Measurements from ENCODE around the gene TMEM163.

Gene TMEM163

DNA sequence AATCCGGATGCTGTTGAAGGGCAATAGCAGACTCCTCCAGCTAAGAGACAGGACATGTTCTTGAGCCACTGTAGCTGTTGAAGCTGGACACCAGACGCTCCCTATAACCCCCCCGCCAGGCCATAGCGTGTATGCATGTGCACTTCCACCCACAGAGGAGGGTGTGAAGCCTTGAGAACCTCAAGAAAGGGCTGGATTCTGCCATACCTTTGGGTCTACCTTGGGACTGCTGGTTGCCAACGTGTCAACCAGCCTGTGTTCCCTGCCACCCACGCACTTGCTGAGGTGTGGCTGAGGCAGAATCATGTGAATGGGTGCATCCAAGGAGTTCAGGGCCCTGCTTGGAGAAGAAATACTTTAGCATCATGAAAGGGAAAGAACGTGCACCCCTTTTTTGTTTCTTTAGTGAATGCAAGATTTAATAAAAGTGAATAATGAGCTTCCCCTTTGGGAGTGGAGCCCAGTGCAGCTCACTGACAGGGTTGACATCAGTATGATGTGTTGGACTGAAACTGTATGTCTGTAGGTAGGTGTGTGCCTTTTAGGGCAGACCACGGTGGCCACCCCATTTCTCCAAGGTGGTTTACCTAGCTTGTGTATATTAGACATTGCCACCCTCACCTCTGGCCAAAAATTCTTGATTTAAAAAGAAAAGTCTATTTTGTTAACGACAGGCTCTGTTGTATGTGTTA, 266.6 kb downstream of the TMEM163 start:
- no peak for DNase-seq

DNA sequence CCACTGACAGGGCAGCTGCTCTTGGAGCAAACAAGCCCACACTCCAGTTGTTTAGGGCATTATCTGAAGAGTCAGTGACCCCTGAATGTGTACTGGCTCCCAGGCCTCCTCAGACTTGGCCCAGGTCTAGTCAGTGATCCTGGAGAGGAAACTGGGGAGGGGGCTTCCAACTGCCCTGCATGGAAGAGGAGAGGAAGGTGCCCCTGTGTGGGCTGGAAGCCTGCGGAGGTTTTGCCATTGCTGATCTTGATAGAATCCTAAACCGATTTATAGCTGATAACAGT, 267.5 kb downstream of the TMEM163 start:
- no peak for DNase-seq

DNA sequence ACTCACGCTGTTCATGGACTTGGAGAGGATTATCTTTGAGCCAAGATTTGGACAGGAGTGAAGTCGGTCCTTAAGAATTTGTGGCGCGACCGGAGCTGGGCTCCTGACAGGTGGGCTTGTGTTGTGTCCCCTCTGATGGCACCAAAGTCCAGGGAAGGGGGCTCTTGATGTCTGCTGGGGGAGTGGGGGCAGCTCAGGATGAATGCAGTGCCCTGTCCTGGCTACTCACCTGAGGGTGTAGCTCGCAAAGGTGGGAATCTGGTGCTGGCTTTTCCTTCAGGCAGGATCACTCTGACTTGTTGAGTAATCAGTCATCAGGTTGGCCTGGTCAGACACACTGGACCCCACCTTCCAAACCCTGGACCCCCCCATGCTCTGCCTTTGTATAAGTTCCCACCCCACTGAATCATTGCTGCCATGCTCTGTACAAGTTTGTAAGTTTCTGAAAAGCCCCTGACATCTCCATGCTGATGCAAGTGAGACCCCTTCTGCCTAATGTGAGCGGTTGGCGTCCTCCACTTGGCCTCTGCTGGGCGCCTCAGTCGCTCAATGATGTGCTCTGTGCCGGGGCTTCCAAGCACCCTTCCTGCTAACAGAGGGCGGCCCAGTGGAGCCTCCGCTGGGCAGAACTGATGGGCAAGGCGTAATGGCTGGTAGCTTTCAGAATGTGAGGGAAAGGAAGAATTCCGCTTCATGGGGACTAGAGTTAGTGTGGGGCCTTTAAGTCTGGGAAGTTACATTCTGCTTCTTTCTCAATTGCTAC, 268.9 kb downstream of the TMEM163 start:
- no peak for DNase-seq

DNA sequence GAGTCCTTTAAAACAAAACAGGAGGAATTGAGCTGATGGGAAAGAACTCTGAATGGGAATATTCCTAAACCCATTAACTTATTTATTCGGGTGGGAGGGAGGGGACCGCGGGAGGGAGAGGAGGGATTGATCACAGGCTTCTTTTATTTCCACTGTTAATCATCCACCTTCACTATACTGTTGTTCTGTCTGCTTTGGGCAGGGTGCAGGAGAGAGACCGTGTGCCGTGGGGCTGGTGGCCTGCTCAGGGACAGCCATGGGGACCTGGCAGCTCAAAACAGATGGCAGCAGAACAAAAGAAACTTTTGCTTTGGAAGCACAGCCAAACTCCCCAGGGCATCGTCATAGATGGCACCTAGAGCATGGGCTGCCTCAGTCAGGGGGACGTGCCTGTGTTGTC, 269.6 kb downstream of the TMEM163 start:
- no peak for DNase-seq

DNA sequence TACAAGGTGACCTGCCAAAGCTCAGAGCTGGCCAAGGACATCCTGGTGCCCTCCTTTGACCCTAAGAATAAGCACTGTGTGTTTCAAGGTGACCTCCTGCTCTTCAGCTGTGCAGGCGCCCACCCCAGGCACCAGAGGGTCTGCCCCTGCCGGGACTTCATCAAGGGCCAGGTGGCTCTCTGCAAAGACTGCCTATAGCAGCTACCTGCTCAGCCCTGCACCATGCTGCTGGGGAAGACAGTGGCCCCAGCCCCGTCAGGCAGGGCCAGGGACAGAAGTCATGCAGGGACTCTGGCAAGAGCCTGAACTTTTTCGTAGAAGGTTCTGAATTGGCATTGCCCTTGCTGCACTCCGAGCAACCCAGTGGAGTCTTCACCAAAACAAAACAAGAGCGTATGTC, 270.1 kb downstream of the TMEM163 start:
- no peak for DNase-seq

DNA sequence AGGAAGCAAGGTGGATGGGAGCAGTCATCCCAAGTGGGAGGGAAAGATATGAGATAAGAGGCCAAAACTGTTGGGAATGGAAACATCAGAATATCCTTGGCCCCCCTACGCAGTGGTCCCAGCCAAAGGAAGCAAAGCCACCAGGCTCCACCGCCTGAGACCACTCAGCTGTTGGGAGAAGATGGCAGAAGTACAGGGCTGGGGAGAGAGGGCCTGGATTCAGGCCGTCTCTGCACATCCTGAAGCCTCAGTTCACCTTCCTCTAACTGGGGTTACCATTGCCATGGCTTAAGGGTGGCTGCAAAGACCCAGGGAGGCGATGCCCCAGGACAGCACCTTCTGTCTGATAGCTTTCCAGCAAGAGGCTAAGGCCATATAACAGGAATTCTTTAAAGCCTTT, 271.1 kb downstream of the TMEM163 start:
- no peak for DNase-seq

DNA sequence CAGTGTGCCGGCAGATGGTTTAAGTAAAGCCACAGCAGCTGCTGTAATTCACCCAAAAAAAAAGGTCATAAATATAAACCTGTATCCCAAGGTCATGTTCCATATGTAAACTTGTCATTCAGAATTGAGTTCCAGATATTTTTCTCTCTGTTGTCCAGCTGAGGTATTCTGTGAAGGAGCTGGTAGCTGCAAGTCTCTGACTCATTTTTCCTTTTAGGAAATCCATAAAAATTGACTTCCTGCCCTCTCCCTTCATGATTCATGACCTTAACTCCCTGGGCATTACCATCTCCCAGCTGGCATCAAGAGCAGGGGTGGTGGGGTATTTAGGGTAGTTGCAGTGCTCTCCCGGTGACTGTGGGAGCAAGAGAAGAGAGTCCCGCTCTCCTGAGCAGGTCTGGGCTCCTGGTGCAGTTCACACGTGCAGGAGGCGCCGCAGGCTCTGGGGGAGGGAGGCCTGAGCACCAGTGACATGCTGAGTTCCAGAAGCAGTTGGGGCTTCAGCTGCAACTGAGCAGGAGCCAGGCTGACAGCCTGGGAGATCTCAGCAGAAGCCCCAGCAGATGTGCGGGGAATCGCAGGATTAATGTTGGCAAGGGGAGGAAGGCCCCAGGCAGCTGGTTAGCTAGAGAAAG, 272.3 kb downstream of the TMEM163 start:
- no peak for DNase-seq

DNA sequence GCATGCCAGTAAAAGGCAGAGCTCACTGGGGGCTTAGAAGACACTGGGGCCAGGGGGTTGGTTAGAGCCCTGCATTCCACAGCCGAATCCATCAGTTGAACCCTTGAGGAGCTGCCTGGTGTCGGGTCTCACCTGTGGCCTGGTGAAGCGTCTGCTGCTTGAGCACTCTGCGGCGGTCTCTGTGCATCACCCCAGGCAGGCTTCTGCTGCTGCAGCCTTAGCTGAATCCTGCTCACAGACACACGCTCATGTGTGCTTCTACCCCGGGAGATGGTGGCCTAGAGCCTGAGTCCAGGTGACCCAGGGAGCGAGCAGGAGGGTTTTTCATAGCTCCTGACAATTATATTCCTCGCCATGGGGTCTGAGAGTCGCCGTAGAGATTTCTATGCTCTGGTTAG, 272.8 kb downstream of the TMEM163 start:
- DNase-seq, result no peak

DNA sequence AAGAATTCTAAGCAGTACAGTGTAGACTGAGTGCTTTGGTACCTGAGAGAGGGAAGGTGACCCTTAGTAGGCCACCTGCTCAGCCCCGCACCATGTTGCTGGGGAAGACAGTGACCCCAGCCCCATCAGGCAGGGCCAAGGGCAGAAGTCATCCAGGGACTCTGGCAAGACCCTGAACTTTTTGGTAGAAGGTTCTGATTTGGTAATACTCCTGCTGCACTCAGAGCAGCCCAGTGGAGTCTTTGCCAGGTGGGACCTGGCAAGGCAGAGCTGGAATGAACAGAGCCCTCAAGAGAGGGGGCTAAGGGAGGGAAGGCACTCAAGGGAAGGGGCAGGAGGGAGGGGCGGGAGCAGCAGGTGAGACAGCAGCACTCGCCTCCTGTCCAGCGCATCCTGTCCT, 273.7 kb downstream of the TMEM163 start:
- DNase-seq, result no peak

DNA sequence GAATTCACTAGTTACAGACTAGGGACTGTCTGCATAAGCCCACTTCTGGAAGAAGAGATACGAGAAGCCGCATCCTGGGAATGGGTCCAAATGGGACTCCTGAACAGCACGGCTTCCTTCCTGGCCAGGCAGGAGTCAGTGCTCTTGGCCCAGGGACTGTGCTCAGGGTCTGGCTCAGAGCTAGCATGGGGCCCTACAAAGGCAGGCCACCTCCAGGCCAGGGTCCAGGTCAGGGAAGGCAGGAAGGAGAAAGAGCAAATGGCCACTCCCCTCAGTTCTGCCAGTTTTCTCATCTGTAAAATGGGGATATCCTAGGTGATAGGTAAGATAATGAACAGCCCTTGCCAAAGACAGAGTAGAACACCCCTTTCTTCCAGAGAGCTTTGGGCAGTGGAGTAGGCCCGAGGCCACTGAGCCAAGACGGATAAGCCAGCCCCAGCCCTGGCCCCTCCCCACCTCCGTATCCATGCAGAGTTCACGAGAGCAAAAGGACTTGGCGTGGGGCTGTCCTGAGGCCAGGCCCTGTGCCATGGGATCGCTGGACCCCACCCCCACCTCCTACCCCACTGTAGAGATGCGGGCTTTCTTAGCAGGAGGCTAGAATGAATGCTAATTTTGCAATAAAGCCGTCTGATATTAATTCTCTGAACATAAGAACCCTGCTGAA, 274.9 kb downstream of the TMEM163 start:
- DNase-seq, result no peak

DNA sequence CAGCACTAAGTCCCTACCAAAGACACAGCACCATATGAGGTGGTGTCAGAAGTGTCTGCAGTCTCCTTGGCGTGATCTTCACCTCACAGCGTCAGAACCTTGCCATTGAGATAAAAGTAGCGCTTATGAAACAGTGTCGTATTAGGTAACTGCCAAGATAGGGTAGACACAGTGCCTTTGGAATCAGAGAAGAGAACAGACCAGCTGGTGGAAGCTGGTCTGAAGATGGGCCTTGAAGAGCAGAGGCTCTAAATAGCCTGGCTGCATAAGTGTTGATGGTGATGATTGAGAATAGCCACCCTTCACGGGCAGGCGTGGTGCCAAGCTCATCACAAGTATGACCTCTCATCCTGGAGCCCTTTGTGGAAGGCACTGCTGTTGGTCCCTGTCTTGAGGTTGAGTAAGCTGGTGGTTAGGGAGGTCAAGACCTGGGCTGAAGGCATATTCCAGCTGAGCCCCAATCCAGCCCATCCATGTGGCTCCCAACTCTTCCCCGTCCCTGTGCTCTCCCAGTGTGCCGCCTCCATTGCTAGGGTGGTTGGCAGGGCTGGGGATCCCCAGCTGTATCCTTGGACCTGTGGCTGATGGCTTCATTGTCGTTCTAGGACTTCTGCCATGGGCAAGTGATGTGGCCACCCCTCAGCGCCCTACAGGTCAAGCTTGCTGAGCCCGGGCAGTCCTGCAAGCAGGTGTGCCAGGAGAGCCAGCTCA, 277.5 kb downstream of the TMEM163 start:
- no peak for DNase-seq

DNA sequence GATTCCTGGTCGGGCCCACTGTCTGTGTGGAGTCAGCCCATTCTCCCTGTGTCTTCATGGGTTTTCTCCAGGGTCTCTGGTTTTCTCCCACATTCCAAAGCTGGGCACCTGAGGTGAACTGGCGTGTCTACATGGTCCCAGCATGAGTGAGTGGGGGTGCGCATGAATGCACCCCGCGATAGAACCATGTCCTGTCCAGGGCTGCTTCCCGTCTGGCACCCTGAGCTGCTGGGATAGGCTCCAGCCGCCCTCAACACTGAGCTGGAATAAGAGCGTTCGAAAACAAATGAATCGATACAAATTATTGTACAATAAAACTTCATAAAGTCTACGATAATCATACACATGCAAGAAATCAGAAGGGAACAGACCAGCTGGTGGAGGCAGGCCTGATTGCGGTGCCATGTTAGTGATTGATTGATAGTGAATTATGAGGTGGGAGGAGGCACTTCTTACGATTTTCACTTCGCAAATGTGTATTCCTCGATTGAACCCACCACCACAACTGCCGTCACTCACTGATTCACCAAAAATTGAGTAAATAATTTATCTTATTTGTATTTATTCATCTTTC, 278.4 kb downstream of the TMEM163 start:
- no peak for DNase-seq

DNA sequence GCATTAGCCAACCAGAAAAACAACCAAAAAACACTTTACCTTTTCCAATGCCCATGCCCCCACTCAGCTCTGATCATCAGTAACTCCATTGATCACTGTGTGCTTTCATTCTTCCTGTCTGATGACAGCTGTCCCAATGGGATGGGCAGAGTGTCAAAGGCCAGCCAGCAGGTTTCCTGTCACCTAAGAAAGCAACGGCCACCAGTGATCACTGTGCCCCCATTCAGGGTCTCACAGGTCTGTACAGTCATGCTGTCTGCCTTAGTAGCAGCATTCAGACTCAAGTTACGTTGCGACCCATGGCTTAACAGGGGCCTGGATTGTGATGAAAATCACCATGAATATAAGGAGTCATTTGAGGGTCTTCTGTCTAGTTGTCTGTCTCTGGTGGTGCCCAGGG, 280.4 kb downstream of the TMEM163 start:
- DNase-seq, result no peak

DNA sequence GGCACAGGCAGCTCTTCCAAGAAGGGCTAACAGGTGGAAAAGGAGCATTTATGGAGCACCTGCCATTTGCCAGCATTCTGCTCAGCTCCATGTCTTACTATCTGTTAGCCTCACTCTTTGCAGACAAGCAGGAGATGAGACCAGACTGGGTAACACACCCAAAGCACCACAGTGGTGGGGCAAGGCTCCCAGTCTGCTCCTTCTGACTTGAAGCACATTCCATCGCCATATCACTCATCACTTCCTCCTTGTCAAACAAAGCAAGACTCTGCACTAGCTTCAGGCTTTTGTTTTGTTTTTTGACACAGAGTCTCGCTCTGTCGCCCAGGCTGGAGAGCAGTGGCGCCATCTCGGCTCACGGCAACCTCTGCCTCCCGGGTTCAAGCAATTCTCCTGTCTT, 282.1 kb downstream of the TMEM163 start:
- no peak for DNase-seq

DNA sequence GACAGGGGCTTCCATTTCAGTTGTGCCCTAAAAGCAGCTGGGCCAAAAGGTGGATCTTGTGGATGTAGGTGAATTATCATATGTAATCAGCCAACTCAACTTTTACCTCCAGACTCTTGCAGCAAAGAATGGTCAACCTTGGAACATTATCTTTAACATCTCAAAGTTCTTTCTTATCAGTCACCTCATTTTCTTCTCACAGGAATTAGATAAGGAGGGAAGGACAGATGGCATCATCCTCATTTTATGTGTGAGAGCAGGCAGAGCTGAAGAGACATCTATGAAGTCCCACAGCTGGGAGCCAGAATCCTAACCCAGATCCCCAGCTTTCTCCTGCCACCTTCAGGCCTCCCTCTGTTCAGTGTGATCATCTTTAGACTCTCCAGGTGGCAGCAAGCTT, 282.9 kb downstream of the TMEM163 start:
- no peak for DNase-seq

DNA sequence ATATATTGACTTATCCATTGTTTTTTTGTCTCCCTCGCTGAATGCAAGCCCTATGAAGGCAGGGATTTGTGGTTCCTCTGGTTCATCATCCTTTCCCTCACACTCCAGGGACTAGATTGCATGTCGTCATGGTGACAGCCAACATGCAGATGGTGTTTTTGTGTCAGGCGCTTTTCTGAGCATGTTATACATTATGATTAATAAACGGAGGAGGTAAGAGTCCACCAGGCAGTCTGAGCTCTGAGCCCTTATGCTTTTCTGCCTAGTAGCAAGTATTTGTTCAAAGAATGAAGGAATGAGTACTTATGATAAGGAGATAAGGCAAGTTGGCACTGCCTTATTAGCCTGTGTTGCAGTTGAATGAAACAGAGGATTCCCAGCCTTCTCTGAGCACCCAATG, 283.3 kb downstream of the TMEM163 start:
- no peak for DNase-seq

DNA sequence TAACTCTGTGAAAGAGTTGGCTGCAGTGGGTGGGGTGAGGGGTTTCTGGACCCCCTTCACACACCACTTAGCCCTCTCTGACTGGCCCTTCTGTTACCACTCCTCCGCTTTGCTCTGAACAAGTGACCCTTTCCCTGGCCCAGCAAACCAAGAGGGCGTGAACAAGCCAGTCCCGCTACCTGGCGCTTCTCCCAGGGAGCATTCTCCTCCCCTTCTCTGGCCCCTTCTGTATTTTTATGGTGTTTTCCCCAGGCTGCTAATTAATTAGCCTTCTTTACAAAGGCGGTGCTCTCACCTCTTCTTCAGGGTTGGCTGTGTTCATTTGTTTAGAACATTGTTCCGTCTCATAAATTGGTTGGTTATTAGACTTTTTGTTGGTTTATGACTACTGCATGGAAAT, 284.8 kb downstream of the TMEM163 start:
- no peak for DNase-seq

DNA sequence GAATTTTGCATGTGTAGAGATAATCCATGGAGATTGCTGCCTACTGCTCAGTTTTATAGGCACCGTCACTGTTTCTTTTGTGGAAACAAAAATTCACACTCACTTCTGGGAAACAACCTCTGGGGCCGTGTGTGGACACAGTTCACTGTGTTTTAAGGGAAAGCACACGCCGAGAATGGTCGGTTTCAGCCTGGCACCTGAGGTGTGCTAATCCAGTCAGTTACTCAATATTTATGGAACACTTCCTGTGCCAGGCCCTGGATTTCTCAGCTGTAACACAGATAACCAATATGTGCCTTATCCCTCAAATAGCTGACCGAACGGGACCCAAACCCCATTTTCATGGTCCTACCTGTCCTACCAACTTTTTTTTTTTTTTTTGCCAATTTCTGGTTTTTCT, 285.3 kb downstream of the TMEM163 start:
- DNase-seq, result no peak

DNA sequence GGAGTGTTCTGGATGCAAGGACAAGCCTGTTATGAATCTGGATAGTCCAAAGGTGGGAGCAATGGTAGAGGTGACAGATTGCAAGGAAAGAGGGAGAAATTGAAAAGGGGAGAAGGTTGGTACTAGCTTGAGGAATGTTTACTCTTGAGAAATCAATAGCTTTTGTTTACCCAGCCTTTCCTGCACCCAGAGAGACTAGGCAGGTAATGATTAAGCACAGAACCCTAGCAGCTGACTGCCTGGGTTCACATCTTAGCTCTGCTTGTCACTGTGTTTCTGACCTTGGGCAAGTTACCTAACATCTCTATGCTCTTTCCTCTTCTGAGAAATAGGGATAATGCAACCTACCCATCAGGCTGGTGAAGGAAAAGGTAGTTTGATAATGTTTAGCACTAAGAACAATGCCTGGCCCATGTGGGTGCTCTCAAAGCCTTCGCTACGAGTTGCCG, 286.3 kb downstream of the TMEM163 start:
- no peak for DNase-seq

DNA sequence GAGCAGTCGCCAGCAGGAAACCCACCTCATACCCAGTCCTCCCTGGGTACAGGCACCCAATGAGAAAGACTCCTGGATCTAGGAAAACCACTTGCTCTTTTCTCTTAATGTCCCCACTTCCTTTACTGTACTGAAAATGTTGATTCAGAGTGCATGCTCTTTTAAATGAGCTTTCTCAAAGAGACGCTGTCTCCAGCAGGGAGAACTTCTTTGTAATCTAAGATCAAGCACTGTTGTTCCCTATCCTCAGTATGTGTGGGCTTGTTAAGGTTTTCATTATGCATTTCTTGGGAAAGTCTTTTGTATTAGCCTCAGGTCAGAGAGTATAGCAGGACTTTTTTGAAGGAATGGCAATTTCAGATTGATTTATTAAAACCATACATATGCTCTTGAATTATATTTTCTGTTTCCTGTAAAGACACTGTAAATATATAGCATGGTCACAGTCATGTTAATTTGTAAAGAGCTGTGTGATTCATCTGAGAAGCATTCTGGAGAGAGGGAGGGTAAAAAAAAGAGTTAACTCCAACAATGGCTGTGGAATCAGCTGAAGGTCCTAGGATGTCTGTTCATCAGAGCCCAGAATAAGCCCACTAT, 286.9 kb downstream of the TMEM163 start:
- DNase-seq, result no peak

DNA sequence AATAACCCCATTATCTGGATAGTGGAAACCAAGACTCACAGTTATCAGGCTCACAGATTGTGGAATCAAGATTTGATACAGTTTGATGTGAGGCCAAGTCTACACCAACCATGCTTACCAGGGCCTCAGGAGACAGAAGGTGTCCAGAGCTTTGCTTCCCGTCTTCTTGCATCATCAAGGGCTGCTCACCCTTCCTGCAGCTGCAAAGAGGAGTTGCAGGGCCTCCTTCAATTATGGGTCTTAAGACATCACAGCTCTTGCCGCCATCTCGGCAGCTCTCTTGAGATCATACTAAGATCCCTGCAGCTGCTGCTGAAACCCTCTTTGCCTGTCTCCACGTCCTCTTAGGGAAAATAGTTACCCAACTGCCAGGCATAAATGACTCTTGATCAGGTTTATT, 288.9 kb downstream of the TMEM163 start:
- no peak for DNase-seq

DNA sequence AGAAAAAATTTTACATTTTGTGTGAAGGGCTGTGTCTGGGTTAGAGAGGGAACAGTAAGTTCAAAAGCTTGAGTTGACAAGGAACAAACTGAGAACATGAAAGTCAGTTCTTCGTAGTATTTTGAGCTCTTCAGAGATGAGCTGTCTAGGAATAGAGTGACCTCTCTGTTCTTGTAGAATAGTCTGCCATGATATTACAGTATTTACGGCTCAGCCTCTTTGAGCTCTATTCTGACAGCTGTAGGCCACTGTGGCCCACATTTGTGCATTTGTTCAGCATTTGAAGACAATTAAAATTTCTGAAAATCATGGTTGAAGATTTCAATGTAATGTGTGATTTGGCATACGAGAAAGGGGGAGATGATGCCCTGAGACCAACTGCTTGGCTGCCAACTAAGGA, 292.1 kb downstream of the TMEM163 start:
- DNase-seq, result no peak
